ENCODE measurements around the gene EGFL7. TPM values are rescaled to one million over a fixed set of nuclear protein-coding genes. Genes with fewer than 3 reads are reported as not detected.

Gene EGFL7
- total RNA-seq, 1 donor: 2.4 TPM

DNA sequence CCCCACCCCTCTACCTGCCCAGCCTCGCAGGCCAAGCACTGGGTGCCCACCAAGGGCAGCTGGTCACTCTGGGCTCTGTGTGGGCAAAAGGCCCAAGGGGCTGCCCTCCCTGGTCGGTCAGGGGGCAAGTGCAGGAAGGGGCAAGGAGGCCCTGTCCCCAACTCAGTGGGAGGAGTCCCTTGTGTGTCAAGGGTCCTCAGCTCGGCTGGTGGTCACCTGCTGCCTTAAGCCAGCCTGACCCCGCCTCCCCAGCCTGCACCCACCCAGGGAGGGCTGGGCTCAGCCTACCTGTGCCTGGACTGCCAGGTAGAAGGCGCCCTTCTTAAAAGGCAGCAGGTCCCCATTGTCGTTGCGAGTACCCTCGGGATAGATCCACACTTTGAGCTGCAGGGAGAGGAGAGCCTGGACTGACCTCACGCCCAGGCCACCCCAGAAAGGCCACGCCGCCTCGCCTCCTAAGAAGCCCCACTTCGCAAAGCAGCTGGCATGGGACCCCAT, 13.6 kb downstream of the EGFL7 start:
- TF ChIP-seq, protein P1, sequence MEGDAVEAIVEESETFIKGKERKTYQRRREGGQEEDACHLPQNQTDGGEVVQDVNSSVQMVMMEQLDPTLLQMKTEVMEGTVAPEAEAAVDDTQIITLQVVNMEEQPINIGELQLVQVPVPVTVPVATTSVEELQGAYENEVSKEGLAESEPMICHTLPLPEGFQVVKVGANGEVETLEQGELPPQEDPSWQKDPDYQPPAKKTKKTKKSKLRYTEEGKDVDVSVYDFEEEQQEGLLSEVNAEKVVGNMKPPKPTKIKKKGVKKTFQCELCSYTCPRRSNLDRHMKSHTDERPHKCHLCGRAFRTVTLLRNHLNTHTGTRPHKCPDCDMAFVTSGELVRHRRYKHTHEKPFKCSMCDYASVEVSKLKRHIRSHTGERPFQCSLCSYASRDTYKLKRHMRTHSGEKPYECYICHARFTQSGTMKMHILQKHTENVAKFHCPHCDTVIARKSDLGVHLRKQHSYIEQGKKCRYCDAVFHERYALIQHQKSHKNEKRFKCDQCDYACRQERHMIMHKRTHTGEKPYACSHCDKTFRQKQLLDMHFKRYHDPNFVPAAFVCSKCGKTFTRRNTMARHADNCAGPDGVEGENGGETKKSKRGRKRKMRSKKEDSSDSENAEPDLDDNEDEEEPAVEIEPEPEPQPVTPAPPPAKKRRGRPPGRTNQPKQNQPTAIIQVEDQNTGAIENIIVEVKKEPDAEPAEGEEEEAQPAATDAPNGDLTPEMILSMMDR (IDR thresholded peaks at IDR 0.05; ENCODE audit: insufficient read depth, low read length): no peak
- no peak for DNase-seq (ENCODE audit: low read depth)
- H3K4me3 ChIP-seq (ENCODE audit: low read depth, low read length): no peak overlapping the region

DNA sequence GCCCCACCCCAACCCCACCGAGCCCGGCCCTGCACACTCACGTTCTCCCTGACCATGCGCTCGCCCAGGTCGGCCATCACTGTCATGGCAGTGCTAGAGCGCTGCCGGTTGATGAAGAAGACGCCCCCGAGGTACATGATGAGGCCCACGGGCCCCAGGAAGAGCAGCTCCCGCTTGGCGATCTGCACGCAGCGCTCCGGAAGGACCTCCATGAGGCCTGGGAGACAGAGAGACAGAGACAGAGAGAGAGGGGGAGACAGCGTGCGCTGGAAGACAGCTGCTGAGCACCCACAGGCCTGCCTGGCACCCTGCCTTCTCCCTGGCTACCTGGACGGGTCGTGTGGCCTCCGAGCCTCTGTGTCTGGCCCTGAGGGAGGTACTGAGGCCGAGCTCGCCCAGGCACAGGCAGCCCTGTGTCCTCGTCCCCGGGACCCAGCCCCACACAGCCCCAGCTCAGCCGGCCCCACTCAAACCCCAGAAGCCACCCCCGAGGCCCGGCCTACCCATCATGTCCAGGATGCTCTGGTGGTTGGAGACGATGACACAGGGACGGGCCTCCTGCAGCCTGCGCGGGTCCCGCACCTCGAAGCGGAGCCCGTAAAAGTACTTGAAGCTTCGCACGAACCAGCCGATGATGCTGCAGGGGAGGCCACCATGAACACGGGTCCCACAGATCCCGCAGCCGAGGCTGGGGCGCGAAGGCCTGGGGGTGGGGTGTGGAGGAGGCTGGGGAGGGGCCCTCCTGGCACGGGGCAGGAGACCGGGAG, 14.4 kb downstream of the EGFL7 start:
- TF ChIP-seq, protein P1 (IDR thresholded peaks at IDR 0.05; ENCODE audit: insufficient read depth, low read length): no peak
- DNase-seq (ENCODE audit: low read depth): no peak
- no peak overlapping the region for H3K4me3 ChIP-seq (ENCODE audit: low read depth, low read length)

DNA sequence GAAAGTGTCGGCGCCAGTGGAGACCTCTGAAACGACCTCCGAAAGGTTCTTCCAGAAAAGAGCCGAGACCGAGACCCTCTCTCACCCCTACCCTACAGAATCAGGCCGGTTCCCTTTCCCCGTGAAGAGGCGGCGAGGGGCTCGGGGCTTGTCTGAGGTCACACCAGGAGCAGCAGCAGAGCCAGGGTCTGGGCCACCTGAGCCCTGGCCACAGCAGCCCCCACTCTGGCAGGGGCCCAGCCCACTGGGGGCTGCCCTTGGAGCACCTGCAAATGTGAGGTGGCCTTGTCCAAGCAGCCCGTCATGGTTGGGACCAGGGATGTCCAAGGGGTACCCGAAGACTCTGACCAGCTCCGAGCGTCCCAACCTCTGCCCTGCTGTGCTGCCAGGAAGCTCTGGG, 15.3 kb downstream of the EGFL7 start:
- no peak overlapping the region for H3K4me3 ChIP-seq (ENCODE audit: low read depth, low read length)
- TF ChIP-seq, protein P1 (IDR thresholded peaks at IDR 0.05; ENCODE audit: insufficient read depth, low read length): no peak
- DNase-seq (ENCODE audit: low read depth): no peak

DNA sequence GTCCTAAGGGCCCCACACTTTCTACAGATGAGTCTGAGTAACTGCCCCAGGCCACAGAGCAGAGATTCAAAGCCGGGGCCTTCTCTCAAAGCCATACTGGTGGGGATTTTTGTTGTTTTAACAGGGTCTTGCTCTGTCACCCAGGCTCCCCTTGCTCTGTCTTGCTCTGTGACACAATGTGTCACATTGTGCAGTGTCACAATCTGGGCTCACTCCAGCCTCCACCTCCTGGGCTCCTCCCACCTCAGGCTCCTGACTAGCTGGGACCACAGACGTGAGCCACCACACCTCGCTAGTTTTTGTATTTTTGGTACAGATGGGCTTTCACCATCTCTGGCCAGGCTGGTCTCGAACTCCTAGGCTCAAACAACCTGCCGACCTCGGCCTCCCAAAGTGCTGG, 15.9 kb downstream of the EGFL7 start:
- H3K4me3 ChIP-seq (ENCODE audit: low read depth, low read length): no peak overlapping the region
- TF ChIP-seq, protein P1 (IDR thresholded peaks at IDR 0.05; ENCODE audit: insufficient read depth, low read length): no peak
- no peak for DNase-seq (ENCODE audit: low read depth)

DNA sequence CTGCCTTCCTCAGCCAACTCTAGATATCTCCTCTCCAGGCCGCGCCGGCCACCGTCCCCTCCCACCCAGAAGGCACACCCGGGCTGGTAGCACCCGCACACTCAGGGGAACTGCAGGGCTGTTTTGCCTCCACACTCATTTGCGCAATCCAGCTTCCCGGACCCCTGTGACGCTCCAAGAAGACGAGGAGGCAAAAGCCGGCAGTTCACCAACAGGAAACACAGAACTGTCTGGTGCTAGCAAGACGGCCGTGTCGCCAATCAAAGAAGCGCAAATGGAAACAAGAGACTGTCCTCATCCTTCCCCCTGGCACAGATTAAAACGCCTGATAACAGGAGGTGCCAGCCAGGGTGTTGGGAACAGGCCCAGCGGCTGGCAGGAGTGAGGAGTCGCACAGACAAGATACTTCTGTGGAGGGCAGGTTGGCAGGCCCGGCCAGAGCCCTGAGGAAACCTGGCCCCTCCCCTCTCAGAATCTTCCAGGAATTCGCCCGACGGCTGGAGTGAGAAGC, 16.8 kb downstream of the EGFL7 start:
- DNase-seq (ENCODE audit: low read depth): no peak
- H3K4me3 ChIP-seq (ENCODE audit: low read depth, low read length): no peak overlapping the region
- TF ChIP-seq, protein P1 (IDR thresholded peaks at IDR 0.05; ENCODE audit: insufficient read depth, low read length): no peak

DNA sequence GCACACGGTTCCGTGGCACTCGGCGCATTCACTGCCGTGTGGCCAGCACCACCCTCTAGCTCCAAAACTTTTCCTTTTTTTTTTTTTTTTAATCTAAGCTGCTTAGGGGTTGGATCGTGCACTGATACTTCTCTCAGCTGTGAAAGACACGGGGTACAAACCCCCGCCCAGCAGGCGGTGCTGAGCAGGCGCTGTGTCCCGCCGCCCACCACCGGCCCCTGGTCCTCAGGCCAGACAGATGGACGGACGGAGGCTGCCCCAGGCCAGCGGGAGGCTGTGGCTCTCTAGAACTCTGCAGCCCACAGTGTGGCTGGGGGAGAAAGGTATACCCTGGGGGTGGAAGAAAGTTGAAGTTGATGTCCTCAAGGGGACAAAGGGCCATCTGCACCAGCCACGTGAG, 18.3 kb downstream of the EGFL7 start:
- no peak for DNase-seq (ENCODE audit: low read depth)
- TF ChIP-seq, protein P1 (IDR thresholded peaks at IDR 0.05; ENCODE audit: insufficient read depth, low read length): no peak
- H3K4me3 ChIP-seq (ENCODE audit: low read depth, low read length): no peak overlapping the region
